GM18505 (cell line): ENCODE measurements around the gene UXS1.
"Not testable (repeated sequence)": the region's sequence is repeated elsewhere in the genome, so short reads cannot be mapped to it uniquely, and the experiment has no call there.

Experiments
- ATAC-seq: cut with Tn5 transposase; IDR thresholded peaks from one replicate; pipeline ENCODE4 v1.9.1; 2021; ENCODE audit not compliant: unreplicated experiment
- POLR2A ChIP-seq: IDR thresholded peaks from 4 replicates; pipeline ENCODE4 v1.6.1; 2011; ENCODE audit warnings: borderline replicate concordance; ENCODE audit not compliant: insufficient read depth, insufficient read length; ENCODE audit errors: extremely low read depth

Gene UXS1

GRCh38 chr2:106143495-106144215, 50.4 kb downstream of the UXS1 start:
- ATAC-seq: no peak
- no peak for TF ChIP-seq POLR2A

GRCh38 chr2:106142683-106143082, 51.4 kb downstream of the UXS1 start:
- no peak for ATAC-seq

GRCh38 chr2:106140913-106141312, 53.2 kb downstream of the UXS1 start:
- no peak for TF ChIP-seq POLR2A

More at GRCh38 chr2:106142683-106143082, 51.4 kb downstream of the UXS1 start:
- no peak for TF ChIP-seq POLR2A

GRCh38 chr2:106140113-106140512, 54.0 kb downstream of the UXS1 start:
- ATAC-seq: no peak
- no peak for TF ChIP-seq POLR2A

More at GRCh38 chr2:106140913-106141312, 53.2 kb downstream of the UXS1 start:
- no peak for ATAC-seq

GRCh38 chr2:106139238-106139935, 54.7 kb downstream of the UXS1 start:
- ATAC-seq: no peak
- TF ChIP-seq POLR2A: no peak

- no peak for TF ChIP-seq POLR2A
- no peak for ATAC-seq
These were observed 55.4 kb downstream of the UXS1 start for GRCh38 chr2:106138543-106139237.

GRCh38 chr2:106137731-106138521, 56.2 kb downstream of the UXS1 start:
- no peak for ATAC-seq

GRCh38 chr2:106131192-106131591, 62.9 kb downstream of the UXS1 start:
- ATAC-seq: not testable (repeated sequence)

More at GRCh38 chr2:106137731-106138521, 56.2 kb downstream of the UXS1 start:
- no peak for TF ChIP-seq POLR2A

- no peak for TF ChIP-seq POLR2A
- ATAC-seq: no peak
These were observed 63.7 kb downstream of the UXS1 start for GRCh38 chr2:106130251-106130998.

GRCh38 chr2:106129592-106129991, 64.5 kb downstream of the UXS1 start:
- no peak for TF ChIP-seq POLR2A
- ATAC-seq: no peak

- no peak for TF ChIP-seq POLR2A
- ATAC-seq: no peak
These were observed 65.0 kb downstream of the UXS1 start for GRCh38 chr2:106129150-106129549.

- ATAC-seq: no peak
- no peak for TF ChIP-seq POLR2A
These were observed 66.3 kb downstream of the UXS1 start for GRCh38 chr2:106127776-106128268.
